Heart left ventricle (tissue), 16 donors: ENCODE measurements around the gene ACSF3. TPM values are rescaled to one million over a fixed set of nuclear protein-coding genes. Genes with fewer than 3 reads are reported as not detected.

Experiments used
- ATAC-seq, 4 donors: fragments of 200-7000 bp; cut with Tn5 transposase; one replicate each; pipeline ENCODE4 v1.9.1; 2020 to 2022; ENCODE audit warnings: moderate library complexity in 4 of 4, mild to moderate bottlenecking in 3 of 4, moderate number of reproducible peaks in 1 of 4
- DNase-seq, 5 donors: peaks; one replicate each; pipeline ENCODE4 v3.0.0-alpha.2; 2020
- H3K27ac ChIP-seq, 12 donors: fragments of 200-600 bp; sonication (generic) in 4 of 12; one replicate each; pipeline versions ENCODE4 v1.5.0 to v1.8.0; 2016 to 2022; ENCODE audit warnings: mild to moderate bottlenecking in 2 of 12
- H3K27me3 ChIP-seq, 9 donors: fragments of 200-600 bp; sonication (generic) in 2 of 9; one replicate each; pipeline versions ENCODE4 v1.5.1 to v1.8.0; 2016 to 2022; ENCODE audit warnings: mild to moderate bottlenecking in 3 of 9
- H3K36me3 ChIP-seq, 9 donors: fragments of 200-600 bp; sonication (generic) in 2 of 9; one replicate each; pipeline versions ENCODE4 v1.5.0 to v1.8.0; 2018 to 2022; ENCODE audit warnings: mild to moderate bottlenecking in 2 of 9
- H3K4me1 ChIP-seq, 12 donors: fragments of 200-600 bp; sonication (generic) in 4 of 12; one replicate each; pipeline versions ENCODE4 v1.5.0 to v1.8.0; 2016 to 2022; ENCODE audit warnings: mild to moderate bottlenecking in 3 of 12
- H3K4me3 ChIP-seq, 12 donors: fragments of 200-600 bp; sonication (generic) in 4 of 12; one replicate each; pipeline versions ENCODE4 v1.5.0 to v1.8.0; 2017 to 2022; ENCODE audit warnings: mild to moderate bottlenecking in 9 of 12, moderate library complexity in 4 of 12
- H3K9me3 ChIP-seq, 12 donors: fragments of 200-600 bp; sonication (generic) in 4 of 12; one replicate each; pipeline versions ENCODE4 v1.5.0 to v1.8.0; 2016 to 2022; ENCODE audit warnings: mild to moderate bottlenecking in 1 of 12
- POLR2A ChIP-seq, 2 donors: fragments of 450-650 bp; IDR thresholded peaks; one replicate each; pipeline ENCODE4 v1.6.1; 2017; ENCODE audit warnings: antibody characterized with exemption in 2 of 2, mild to moderate bottlenecking in 2 of 2, moderate library complexity in 2 of 2
- WGBS, 4 donors: extraction: QIAGEN DNeasy Blood & Tissue Kit in 2 of 4; methylation state at CpG; one replicate each; pipeline versions ENCODE4 v1.1.5 to v1.1.7; 2013 to 2018; 5-methylcytosine and 5-hydroxymethylcytosine counted together
- intact Hi-C, 10 donors: fragments of 100-400 bp; cut with DNase I; formaldehyde crosslinking; loops; one replicate each; pipeline versions ENCODE4 v1.11.1 to v1.14.2; 2022
- polyA plus RNA-seq, 2 donors: library from polyadenylated mRNA; stranded (reverse); fragments of 200-250 nt; gene quantifications; one replicate each; pipeline ENCODE4 v1.2.3, GENCODE V29; 2013
- total RNA-seq, 9 donors: library from RNA; depleted of rRNA in 2 of 9; stranded (reverse); fragments of >200 nt in 2 of 9; fragmentation: NEBNext Ultra II Directional in 3 of 9; extraction: Animal tissue kit (Norgen Biotek cat#: 25700) in 3 of 9; gene quantifications; one replicate each; pipeline versions ENCODE4 v1.1.0 to v1.2.4, GENCODE V29; 2016 to 2023
- TF ChIP-seq, protein P1 (sequence below), 12 donors: fragments of 200-600 bp; sonication (generic) in 4 of 12; IDR thresholded peaks; one replicate each; pipeline versions ENCODE4 v1.5.0 to v1.8.0; 2018 to 2022; ENCODE audit warnings: antibody characterized with exemption in 12 of 12, mild to moderate bottlenecking in 5 of 12
- donor health status: ischemic (EF 13 %, LVEDD 7.1; RV severe dilation, severe dysfunction).
- donor health status: healthy with polysubstance abuse.
- donor health status: DM: no; HTN: yes; CAD: no.
- donor health status: DM: no; HTN: no; CAD: no.
- donor health status: ischemic (EF 25% LVEDD 6.9; RV normal size, moderate dysfunction).
- donor health status: ischemic (EF 25% LVEDD 5.7; RV mildly dilated, moderate dysfunction).
- donor health status: healthy.
- donor health status: DM: yes; HTN: yes; CAD: no.
- donor health status: ischemic (EF 35%, LVEDD 5.7; RV mildly dilated, moderate dysfunction).
- donor health status: nonischemic (EF 11% LVEDD 7.7; RV severe dilation, severe dysfunction).
- donor health status: DM: yes; HTN: yes; CAD: no.
- donor health status: PGD.
- donor health status: ischemic (EF 29% LVEDD 5.4; RV normal size, mild dysfunction).
- donor health status: nonischemic (EF 23%, LVEDD 6.1; RV moderate dilation, normal function).

ACSF3 gene
- total and polyA plus RNA-seq, 11 donors, result 10.3 to 26.3 (median 19.3) TPM

DNA sequence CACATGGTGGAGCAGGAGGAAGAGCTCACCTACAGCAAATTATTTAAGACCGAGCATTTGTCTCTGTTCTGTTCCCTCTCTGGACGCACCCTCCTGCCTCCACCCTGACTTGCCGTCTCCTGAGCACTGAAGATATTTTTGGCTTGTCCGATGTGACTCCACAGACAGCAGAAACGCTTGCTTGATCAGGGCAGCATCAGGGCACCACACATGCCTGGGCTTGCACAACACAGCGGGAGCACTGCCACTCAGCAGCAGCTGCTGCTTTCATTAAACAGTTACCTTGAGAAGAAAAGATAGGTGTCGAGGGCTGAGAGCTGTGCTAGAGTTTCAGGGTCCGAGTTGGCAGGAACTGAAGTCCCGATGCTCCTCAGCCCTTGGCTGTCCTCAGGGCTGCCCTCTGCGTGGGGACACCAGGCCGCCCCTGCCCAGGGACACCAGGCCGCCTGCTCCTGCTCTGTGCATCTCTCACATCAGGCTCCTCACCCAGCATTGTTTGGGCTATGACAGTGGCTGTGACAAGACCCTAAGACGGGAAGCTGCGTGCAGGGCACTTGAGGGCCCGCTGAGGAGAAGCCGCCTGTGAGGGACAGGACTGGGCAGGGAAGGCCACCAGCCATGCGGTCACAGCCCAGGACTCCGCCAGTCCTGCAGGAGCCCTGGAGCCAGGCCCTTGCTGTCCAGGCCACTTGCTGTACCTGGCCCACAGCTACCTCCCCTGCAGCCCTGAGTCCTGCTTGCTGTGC lies 56.6 kb downstream of the ACSF3 start:
- WGBS, 4 donors, result 94 to 98% (median 96%) methylated on average over 15 to 18 of the region's 18 CpGs
- Histone ChIP-seq H3K36me3 (peaks cover 0 to 60% (median 37%) of the 10 kb centered on the region in 9 donors), H3K27me3 (no peaks in the 10 kb centered on the region), H3K27ac (no peak overlapping the region), H3K4me3 (no peak overlapping the region), H3K4me1 (peaks cover 6 to 13% (median 9%) of the 10 kb centered on the region in 12 donors), H3K9me3 (peaks cover 0 to 17% (median 4%) of the 10 kb centered on the region in 12 donors)
- TF ChIP-seq, protein P1, sequence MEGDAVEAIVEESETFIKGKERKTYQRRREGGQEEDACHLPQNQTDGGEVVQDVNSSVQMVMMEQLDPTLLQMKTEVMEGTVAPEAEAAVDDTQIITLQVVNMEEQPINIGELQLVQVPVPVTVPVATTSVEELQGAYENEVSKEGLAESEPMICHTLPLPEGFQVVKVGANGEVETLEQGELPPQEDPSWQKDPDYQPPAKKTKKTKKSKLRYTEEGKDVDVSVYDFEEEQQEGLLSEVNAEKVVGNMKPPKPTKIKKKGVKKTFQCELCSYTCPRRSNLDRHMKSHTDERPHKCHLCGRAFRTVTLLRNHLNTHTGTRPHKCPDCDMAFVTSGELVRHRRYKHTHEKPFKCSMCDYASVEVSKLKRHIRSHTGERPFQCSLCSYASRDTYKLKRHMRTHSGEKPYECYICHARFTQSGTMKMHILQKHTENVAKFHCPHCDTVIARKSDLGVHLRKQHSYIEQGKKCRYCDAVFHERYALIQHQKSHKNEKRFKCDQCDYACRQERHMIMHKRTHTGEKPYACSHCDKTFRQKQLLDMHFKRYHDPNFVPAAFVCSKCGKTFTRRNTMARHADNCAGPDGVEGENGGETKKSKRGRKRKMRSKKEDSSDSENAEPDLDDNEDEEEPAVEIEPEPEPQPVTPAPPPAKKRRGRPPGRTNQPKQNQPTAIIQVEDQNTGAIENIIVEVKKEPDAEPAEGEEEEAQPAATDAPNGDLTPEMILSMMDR (IDR thresholded peaks at IDR 0.05), result no peak
- ATAC-seq (no peak), DNase-seq (peak in 2 of 5 donors; percentile 19 to 37)
- intact Hi-C loops, result no loop called here

DNA sequence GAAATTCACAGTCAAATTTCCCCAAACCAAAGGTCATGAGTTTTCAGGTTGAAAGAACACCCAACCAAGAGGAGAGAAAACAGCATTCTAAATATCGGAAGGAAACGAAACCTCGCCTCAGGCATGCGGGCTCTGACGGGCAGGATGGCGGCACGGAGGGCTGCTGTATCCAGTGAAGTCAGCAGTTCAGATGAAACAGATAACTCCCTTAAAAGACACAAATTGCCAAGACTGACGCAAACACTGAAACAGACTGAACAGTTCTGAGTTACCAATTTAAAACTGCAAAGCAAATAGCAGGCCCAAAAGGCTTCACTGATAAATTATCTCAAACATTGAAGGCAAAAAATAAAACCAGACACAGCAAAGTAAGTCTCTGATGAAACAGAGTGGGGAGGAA lies 57.3 kb downstream of the ACSF3 start:
- no peak overlapping the region for H3K4me3 ChIP-seq
- intact Hi-C loops, result no loop called here
- DNase-seq, result no peak
- H3K27ac ChIP-seq, result no peak overlapping the region
- ATAC-seq, result no peak
- WGBS, 4 donors, result 94 to 96% (median 95%) methylated on average over 8 of the region's 8 CpGs
- H3K9me3 ChIP-seq, result peaks cover 0 to 17% (median 4%) of the 10 kb centered on the region in 12 donors
- no peaks in the 10 kb centered on the region for H3K27me3 ChIP-seq
- peaks cover 10 to 20% (median 16%) of the 10 kb centered on the region in 12 donors for H3K4me1 ChIP-seq
- TF ChIP-seq, protein P1 (IDR thresholded peaks at IDR 0.05), result no peak
- TF ChIP-seq POLR2A (IDR thresholded peaks at IDR 0.05), result no peak
- peaks cover 0 to 52% (median 32%) of the 10 kb centered on the region in 9 donors for H3K36me3 ChIP-seq

DNA sequence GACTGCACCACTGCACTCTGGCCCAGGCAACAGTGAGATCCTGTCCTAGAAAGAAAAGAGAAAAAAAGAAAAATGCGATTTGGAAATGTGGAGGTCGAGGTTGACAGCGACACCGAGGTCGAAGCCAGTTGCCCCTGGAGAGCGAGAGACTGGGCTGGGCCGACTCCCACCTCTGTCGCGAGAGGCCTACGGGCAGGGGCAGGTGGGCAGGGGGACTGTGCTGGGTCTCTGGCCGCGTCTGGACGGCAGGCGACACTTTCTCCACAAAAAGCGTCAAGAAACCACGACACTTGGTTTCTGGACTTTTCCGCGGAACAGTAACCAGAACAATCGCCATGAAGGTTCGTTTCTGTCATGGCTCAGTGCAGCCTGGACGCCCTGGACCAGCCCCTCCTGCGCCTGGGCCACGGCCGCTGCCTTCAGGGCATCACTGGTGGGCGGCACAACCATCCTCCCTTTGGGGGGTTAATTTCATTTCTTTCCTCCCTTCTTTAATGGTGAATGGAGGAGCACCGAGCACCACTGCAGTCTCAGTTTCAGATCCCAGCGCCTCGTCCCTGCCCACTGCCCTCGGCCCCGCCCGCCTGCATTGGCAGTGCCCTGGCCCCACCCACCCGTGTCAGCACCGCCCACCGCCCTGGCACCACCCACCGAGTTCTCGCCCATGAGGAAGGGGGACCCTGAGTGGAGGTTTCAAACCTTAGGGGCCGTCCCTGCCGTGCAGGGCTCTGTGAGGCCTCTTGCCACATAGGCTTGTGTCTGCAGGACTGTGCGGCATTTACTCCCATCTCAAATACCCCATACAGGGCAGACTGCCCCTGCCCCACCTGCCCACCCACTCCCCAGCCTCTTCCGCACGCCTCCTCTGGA lies 59.4 kb downstream of the ACSF3 start:
- intact Hi-C loops, result no loop called here
- H3K4me1 ChIP-seq, result peaks cover 10 to 30% (median 25%) of the 10 kb centered on the region in 12 donors
- peaks cover 0 to 17% (median 4%) of the 10 kb centered on the region in 12 donors for H3K9me3 ChIP-seq
- ATAC-seq, result no peak
- no peak overlapping the region for H3K27ac ChIP-seq
- no peak overlapping the region for H3K4me3 ChIP-seq
- 88 to 93% (median 92%) methylated on average over 38 to 41 of the region's 41 CpGs for WGBS, 4 donors
- H3K27me3 ChIP-seq, result no peaks in the 10 kb centered on the region
- DNase-seq, result peak in 1 of 5 donors; percentile 53
- H3K36me3 ChIP-seq, result peaks cover 0 to 42% (median 24%) of the 10 kb centered on the region in 9 donors
- TF ChIP-seq, protein P1 (IDR thresholded peaks at IDR 0.05), result no peak
- no peak for TF ChIP-seq POLR2A (IDR thresholded peaks at IDR 0.05)

DNA sequence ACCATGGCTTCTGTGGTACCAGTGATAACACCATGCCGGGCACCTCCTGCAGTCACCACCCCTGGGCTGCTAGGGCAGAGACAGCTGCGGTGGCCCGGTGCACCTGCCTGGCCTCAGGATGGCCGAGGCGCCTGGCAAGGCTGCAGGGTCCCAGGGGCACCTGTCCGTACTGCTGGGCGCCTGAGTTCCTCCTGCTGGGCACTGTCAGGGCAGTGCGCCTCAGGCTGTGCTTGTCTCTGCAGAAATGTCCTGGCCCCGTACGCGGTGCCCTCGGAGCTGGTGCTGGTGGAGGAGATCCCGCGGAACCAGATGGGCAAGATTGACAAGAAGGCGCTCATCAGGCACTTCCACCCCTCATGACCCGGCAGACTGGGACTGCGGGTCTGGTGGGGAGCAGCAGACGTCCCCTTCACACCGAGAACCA lies 60.2 kb downstream of the ACSF3 start:
- H3K36me3 ChIP-seq, result peaks cover 0 to 35% (median 24%) of the 10 kb centered on the region in 9 donors
- no peaks in the 10 kb centered on the region for H3K27me3 ChIP-seq
- DNase-seq (peak in 1 of 5 donors; percentile 59), ATAC-seq (peak in 1 of 4 donors; percentile 4)
- WGBS, 4 donors, result 94 to 96% (median 95%) methylated on average over 11 to 19 of the region's 19 CpGs
- H3K4me3 ChIP-seq, result no peak overlapping the region
- TF ChIP-seq, protein P1 (IDR thresholded peaks at IDR 0.05), result no peak
- TF ChIP-seq POLR2A (IDR thresholded peaks at IDR 0.05), result no peak
- intact Hi-C loops, result no loop called here
- peaks cover 10 to 30% (median 25%) of the 10 kb centered on the region in 12 donors for H3K4me1 ChIP-seq
- H3K9me3 ChIP-seq, result peaks cover 0 to 10% (median 4%) of the 10 kb centered on the region in 12 donors
- H3K27ac ChIP-seq, result no peak overlapping the region
